NCI-H446 (cell line): ENCODE results near the gene OTOA.
"Not testable (repeated sequence)": the region's sequence is repeated elsewhere in the genome, so short reads cannot be mapped to it uniquely, and the experiment has no call there.

ENCODE experiments used
- DNase-seq, 2 experiments: peaks; one replicate each; lab custom pipeline; 2025; lab: John Stamatoyannopoulos, UW

Gene OTOA

GRCh38 chr16:21663889-21664647 lies at the start of gene OTOA:
OTOA (plus strand) TSS chr16:21663968; CDS start chr16:21678515, 14,547 bp downstream.
- DNase-seq: no peak

GRCh38 chr16:21614896-21615295 lies 48.9 kb upstream of the OTOA start:
- no peak for DNase-seq

- no peak for DNase-seq
Observed at GRCh38 chr16:21617607-21618006, 46.2 kb upstream of the OTOA start.

DNA sequence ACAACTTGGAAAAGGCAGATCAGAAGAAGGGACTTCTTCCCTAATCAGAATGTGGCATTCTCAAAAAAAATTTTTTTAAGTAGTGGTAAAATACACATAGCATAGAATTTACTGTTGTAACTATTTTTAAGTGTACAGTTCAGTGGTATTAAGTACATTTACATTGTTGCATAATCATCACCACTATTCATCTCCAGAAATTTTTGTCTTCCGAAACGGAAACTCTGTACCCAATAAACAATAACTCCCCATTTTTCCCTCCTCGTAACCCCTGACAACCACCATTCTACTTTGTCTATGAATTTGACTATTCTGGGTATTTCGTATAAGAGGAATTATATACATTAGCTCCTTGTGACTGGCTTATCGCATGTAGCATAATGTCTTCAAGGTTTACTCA lies 45.5 kb upstream of the OTOA start:
- DNase-seq: no peak

DNA sequence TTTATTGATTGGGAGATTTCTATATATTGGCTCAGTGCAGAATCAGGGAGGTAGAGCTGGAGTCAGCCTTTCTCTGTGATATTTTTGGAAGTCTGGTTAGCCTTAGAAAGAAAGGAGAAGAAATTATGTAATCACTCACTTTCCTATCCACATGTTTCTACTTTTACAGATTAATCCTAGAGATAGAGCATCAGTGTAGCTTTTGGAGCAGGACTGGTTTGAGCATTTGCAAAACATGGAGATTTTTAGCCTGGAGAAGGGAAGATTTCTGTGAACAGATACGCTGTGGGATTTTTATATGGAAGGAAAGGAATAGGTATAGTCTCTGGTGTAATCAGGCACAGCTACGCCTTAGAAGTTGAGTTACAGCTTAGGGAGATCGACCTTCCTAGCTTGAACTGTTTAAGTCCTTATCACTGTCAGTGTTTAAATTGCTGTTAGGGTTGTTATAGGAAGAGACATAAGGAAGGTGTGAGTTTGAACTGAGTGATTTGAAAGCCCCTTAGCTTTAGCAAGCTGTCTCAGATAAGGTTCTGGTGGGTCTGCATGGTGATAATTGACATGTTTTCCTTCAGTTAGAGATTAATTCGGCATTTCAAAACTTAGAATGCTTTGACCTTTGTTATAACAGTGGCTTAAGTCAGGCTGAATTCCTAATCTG lies 43.9 kb upstream of the OTOA start:
- DNase-seq: no peak

DNA sequence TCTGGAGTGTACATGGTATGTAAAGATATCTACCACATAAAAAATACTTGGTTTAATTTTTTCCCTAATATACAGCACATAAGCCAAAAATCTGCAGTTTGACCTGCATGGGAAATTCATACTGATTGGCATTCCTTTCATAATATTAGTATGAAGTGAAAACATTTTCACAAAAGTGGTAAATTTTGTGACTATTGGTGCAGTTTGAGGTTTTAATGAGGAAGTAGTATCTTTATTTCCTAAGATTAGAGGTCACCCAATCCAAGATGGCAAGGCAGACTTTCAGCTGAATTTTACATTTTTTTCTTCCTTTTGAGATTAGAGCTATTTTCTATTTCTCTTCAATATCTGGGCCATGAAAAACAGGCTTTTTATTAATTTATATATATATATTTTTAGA lies 43.2 kb upstream of the OTOA start:
- DNase-seq: no peak

DNA sequence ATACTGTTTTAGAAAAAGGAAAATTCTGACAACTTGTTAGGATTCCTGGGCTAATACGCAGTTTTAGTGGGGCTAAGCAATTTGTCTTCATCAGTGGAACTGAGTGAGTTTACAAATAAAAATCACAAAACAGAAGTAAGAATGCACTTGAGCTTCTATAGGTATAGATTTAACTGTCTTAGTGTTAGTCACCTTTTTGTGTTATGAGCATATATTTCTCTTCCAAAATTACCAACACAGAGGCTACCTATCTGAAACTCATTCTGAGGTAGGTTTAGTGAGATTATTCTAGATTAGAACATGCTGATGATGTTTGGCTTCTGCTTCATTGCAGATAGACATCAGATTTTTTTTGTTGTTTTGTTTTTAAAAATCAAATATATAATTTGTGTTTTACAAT lies 41.2 kb upstream of the OTOA start:
- DNase-seq: no peak

- DNase-seq: no peak
Observed at GRCh38 chr16:21625026-21625425, 38.7 kb upstream of the OTOA start.

DNA sequence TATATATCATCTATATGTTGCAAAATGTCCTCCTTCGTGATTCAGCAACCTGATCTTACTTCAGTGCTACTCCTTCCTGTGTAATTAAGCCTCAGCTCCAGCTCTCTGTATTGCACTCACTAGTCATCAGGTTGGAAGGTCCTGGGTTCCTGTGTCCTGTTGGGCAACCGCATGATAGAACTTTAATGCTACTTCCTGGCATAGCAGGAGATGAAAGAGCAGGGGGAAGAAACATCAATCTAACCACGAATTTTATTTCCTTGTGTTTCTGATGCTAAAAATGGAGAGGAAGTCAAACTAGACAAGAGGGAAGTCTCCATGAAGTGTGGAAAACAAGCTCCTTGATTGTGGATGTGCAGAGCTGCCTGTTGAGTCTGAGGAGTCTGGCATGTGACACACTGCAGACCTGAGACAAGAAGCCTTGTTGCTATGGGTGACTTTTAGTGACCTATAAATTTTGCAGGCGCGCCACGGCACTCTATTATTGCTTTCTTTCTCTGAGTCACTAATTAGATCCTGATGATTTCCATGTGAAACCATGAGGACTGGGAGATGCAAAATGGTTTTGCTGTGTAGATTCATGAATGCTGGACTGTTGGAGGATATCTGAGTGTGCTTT lies 37.0 kb upstream of the OTOA start:
- DNase-seq: no peak

DNA sequence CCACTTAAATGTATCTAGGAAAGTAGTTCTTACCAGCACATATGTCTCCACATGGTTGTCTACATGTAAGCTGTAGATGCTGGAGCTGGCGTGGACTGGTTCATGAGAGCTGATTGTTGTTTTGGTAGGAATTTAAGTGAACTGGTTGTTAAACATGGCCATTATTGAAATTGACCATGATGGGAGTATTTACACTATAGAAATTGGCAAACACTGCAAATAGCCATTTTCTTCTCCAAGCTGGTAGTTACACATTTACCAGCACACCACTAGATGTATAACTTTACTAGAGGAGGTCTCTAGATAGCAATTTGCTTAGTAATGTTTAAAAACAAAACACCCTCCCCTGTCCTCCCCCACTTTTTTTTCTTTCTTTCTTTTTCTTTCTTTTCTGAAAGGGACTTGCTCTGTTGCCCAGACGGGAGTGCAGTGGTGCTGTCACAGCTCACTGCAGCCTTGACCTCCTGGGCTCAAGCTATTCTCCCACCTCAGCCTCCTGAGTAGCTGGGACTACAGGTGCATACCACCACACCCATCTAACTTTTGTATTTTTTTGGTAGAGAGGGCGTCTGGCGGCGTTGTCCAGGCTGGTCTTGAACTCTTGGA lies 35.5 kb upstream of the OTOA start:
- DNase-seq: no peak

GRCh38 chr16:21628772-21629171 lies 35.0 kb upstream of the OTOA start:
- DNase-seq: no peak

DNA sequence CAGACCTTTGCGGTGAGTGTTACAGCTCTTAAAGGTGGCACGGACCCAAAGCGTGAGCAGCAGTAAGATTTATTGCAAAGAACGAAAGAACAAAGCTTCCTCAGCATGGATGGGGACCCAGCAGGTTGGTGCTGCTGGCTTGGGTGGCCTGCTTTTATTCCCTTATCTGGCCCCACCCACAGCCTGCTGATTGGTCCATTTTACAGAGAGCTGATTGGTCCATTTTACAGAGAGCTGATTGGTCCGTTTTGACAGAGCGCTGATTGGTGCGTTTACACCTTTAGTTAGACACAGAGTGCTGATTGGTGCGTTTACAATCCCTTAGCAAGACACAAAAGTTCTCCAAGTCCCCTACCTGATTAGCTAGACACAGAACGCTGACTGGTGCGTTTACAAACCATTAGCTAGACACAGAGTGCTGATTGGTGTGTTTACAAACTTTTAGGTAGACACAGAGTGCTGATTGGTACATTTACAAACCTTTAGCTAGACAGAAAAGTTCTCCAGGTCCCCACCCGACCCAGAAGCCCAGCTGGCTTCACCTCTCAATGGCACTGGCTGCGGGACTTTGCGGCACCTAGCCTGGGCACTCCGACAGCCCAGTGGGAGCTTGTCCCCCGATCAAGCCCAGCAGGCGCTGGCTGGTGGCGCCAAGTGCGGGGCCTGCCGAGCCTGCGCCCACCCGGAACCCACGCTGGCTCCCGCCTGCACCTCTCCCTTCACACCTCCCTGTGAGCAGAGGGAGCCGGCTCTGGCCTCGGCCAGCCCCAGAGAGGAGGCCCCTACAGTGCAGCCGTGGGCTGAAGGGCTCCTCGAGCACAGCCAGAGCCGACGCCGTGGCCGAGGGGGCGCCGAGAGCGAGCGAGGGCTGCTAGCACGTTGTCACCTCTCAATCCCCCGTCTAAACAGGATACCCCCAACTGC lies 33.9 kb upstream of the OTOA start:
- not testable (repeated sequence) for DNase-seq

DNA sequence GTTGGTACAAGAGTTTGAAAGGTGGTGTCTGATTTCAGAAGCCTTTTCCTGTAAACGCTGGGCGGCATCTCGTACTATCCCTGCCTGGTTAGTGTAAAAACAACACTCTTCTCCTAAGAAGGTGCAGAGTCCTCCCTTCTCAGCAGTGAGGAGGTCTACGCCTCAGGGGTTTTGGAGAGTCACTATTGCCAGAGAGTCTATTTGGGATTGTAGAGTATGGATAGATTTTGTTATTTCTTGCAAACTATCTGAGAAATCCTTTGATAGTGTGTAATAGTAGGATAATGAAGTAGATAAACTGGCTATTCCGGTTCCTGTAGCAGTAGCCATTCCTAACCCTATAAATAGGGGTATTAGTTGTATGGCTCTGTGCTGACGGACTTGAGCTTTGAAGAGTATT lies 32.9 kb upstream of the OTOA start:
- not testable (repeated sequence) for DNase-seq

GRCh38 chr16:21631376-21631775 lies 32.4 kb upstream of the OTOA start:
- not testable (repeated sequence) for DNase-seq

GRCh38 chr16:21631951-21632575 lies 31.7 kb upstream of the OTOA start:
- not testable (repeated sequence) for DNase-seq

DNA sequence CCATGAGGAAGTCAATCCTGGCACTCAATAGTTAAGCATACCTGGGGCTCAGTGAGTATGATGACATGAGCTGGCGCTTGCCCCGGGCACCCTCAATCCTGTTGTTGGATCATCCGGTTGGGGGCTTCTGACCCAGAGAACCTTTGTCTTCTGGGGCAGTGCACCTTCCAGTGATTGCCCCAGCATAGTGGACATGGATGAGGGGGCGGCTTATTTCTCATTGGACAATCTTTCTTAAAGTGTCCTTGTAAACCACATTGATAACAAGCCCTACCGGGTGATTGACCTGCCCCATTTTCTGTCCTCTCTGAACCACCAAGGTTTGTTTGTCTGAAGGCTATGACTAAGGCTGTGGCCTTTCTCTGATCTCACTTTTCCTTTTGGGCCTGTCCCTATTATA lies 29.6 kb upstream of the OTOA start:
- no peak for DNase-seq

- not testable (repeated sequence) for DNase-seq
Observed at GRCh38 chr16:21635694-21636093, 28.1 kb upstream of the OTOA start.

DNA sequence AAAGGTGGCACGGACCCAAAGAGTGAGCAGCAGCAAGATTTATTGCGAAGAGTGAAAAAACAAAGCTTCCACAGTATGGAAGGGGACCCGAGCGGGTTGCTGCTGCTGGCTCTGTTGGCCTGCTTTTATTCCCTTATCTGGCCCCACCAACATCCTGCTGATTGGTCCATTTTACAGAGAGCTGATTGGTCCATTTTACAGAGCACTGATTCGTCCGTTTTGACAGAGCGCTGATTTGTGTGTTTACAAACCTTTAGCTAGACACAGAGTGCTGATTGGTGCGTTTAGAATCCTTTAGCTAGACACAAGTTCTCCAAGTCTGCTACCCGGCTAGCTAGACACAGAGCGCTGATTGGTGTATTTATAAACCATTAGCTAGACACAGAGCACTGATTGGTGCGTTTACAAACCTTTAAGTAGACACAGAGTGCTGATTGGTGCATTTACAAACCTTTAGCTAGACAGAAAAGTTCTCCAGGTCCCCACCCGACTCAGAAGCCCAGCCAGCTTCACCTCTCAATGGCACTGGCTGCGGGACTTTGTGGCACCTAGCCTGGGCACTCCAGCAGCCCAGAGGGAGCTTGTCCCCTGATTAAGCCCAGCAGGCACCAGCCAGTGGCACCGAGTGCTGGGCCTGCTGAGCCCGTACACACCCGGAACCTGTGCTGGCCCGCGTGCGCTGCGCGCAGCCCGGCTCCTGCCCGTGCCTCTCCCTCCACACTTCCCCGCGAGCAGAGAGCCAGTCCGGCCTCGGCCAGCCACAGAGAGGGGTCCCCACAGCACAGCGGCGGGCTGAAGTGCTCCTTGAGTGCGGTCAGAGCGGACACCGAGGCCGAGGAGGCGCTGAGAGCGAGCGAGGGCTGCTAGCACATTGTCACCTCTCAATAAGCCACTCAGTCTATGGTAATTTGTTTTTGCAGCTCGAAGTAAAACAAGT lies 26.5 kb upstream of the OTOA start:
- DNase-seq: no peak

GRCh38 chr16:21638573-21638975 lies 25.2 kb upstream of the OTOA start:
- no peak for DNase-seq

DNA sequence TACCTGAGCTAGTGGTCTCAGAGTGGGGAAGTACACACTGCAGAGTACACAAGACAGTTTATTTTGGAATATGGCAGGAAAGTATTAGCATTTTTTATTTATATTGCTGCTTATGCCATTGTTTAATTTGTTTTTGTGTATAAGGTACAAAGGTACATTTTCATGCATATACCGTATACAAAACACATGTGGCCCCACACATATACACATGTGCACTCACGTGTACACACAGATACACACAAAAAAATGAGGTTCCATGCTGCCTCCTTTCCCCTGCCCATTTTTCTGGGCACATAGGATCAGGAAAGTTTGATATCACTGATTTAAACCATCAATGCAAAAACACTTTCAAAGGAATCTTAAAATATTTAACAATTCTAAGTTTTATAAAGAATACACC lies 24.3 kb upstream of the OTOA start:
- no peak for DNase-seq
